Mammary epithelial cell (primary cell): ENCODE results near the gene FHIT.

ENCODE experiments used
- EZH2 ChIP-seq: IDR thresholded peaks from 2 replicates; pipeline ENCODE4 v1.6.1; 2012; ENCODE audit warnings: low read length, inconsistent platforms, borderline replicate concordance
- TF ChIP-seq, protein P1 (sequence below), 2 donors: IDR thresholded peaks in 1 of 2; conservative IDR thresholded peaks in 1 of 2; 2 replicates each; pipeline ENCODE4 v1.5.1; 2011 to 2012; ENCODE audit warnings: inconsistent platforms in 2 of 2, low read length in 2 of 2, mild to moderate bottlenecking in 2 of 2, control low read depth in 1 of 2, low read depth in 1 of 2; ENCODE audit not compliant: insufficient read depth in 1 of 2; ENCODE audit errors: extremely low read depth in 1 of 2

DNA sequence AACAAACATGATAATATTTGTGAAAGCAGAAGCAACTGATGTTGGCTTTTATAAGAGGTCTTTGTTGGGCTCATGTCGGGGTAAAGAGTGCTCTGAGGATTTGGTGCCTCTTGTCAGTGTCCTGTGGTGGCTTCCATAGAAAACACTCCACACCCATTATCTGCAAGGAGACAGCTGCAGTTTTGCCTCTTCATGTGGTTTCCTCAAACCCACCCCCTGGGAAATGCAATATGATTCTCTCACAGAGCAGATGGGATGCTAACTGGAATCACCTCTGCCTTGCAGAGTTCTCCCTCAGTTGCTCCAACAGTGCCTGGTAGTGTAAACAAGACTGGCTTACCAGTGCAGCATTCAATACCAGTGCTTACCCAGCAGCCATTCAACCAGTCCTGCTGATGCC is 1430.0 kb downstream of the FHIT start:
- TF ChIP-seq, protein P1, sequence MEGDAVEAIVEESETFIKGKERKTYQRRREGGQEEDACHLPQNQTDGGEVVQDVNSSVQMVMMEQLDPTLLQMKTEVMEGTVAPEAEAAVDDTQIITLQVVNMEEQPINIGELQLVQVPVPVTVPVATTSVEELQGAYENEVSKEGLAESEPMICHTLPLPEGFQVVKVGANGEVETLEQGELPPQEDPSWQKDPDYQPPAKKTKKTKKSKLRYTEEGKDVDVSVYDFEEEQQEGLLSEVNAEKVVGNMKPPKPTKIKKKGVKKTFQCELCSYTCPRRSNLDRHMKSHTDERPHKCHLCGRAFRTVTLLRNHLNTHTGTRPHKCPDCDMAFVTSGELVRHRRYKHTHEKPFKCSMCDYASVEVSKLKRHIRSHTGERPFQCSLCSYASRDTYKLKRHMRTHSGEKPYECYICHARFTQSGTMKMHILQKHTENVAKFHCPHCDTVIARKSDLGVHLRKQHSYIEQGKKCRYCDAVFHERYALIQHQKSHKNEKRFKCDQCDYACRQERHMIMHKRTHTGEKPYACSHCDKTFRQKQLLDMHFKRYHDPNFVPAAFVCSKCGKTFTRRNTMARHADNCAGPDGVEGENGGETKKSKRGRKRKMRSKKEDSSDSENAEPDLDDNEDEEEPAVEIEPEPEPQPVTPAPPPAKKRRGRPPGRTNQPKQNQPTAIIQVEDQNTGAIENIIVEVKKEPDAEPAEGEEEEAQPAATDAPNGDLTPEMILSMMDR (conservative IDR thresholded peaks at IDR 0.05 in 1 of 2, IDR thresholded peaks at IDR 0.05 in 1 of 2; ENCODE audit: extremely low read depth in 1 of 2, insufficient read depth in 1 of 2, low read depth in 1 of 2, low read length in 2 of 2), result no peak
- no peak for TF ChIP-seq EZH2
